Tibial nerve (tissue), 3 donors: ENCODE measurements around the gene LRRC46.

Source experiments
- EP300 ChIP-seq, 2 donors: sonication (generic); formaldehyde crosslinking; IDR thresholded peaks; one replicate each; pipeline ENCODE4 v1.6.1; 2017; ENCODE audit warnings: antibody characterized with exemption in 2 of 2, mild to moderate bottlenecking in 1 of 2
- POLR2A ChIP-seq, 2 donors: fragments of 450-650 bp; IDR thresholded peaks; one replicate each; pipeline ENCODE4 v1.6.1; 2017; ENCODE audit warnings: antibody characterized with exemption in 2 of 2, mild to moderate bottlenecking in 2 of 2, moderate library complexity in 2 of 2

DNA sequence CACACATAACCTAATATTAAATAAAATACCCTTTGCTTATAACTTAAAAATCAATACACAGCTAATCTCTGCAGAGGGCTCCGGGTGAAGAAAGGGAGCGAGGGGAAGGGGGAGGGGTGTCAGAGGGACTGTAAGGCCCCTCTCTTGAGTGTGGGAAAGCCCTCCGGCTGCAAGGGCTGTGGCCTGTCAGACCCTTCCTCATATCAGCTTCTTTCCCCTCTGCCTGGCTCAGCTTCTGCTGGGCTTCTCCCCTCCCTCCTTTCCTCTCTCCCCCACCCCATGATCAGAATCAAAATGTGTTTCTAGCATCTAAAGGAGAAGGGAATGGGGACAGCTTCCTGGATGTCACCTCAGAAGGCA, 14.2 kb downstream of the LRRC46 start:
- TF ChIP-seq POLR2A (IDR thresholded peaks at IDR 0.05), result no peak
- TF ChIP-seq EP300 (IDR thresholded peaks at IDR 0.05), result no peak
